ENCODE measurements around the gene TPP1. TPM values are rescaled to one million over a fixed set of nuclear protein-coding genes. Genes with fewer than 3 reads are reported as not detected.

The TPP1 gene
- total RNA-seq, 3 donors from 2014 or later, result 27.2 to 71.4 (median 38.2) TPM

GRCh38 chr11:6663794-6664469 is 44.7 kb upstream of the TPP1 start:
- TF ChIP-seq, protein P1, sequence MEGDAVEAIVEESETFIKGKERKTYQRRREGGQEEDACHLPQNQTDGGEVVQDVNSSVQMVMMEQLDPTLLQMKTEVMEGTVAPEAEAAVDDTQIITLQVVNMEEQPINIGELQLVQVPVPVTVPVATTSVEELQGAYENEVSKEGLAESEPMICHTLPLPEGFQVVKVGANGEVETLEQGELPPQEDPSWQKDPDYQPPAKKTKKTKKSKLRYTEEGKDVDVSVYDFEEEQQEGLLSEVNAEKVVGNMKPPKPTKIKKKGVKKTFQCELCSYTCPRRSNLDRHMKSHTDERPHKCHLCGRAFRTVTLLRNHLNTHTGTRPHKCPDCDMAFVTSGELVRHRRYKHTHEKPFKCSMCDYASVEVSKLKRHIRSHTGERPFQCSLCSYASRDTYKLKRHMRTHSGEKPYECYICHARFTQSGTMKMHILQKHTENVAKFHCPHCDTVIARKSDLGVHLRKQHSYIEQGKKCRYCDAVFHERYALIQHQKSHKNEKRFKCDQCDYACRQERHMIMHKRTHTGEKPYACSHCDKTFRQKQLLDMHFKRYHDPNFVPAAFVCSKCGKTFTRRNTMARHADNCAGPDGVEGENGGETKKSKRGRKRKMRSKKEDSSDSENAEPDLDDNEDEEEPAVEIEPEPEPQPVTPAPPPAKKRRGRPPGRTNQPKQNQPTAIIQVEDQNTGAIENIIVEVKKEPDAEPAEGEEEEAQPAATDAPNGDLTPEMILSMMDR (IDR thresholded peaks at IDR 0.05), result no peak
- TF ChIP-seq POLR2AphosphoS5 (IDR thresholded peaks at IDR 0.05) (no peak), POLR2A (IDR thresholded peaks at IDR 0.05) (no peak)
- no peaks in the 10 kb centered on the region for H3K4me1 ChIP-seq
- no peak overlapping the region for H3K27ac ChIP-seq
- H3K4me3 ChIP-seq, result no peak overlapping the region
- H3K36me3 ChIP-seq, result no peaks in the 10 kb centered on the region
- no peaks in the 10 kb centered on the region for H3K9me3 ChIP-seq
- no peaks in the 10 kb centered on the region for H3K27me3 ChIP-seq
- intact Hi-C loops (cut with DNase I; ENCODE audit: low total_unique reads), result no loop called here
- DNase-seq (ENCODE audit: low spot score in 2 of 2), result no peak

GRCh38 chr11:6660712-6661111 is 41.5 kb upstream of the TPP1 start:
- H3K9me3 ChIP-seq, result no peaks in the 10 kb centered on the region
- DNase-seq (ENCODE audit: low spot score in 2 of 2), result no peak
- no peak overlapping the region for H3K4me3 ChIP-seq
- no peak overlapping the region for H3K27ac ChIP-seq
- no peaks in the 10 kb centered on the region for H3K4me1 ChIP-seq
- TF ChIP-seq, protein P1 (IDR thresholded peaks at IDR 0.05), result no peak
- no peaks in the 10 kb centered on the region for H3K27me3 ChIP-seq
- no peaks in the 10 kb centered on the region for H3K36me3 ChIP-seq
- intact Hi-C loops (cut with DNase I; ENCODE audit: low total_unique reads), result no loop called here

GRCh38 chr11:6658647-6659046 is 39.4 kb upstream of the TPP1 start:
- Histone ChIP-seq H3K27me3 (no peaks in the 10 kb centered on the region), H3K9me3 (no peaks in the 10 kb centered on the region), H3K27ac (no peak overlapping the region), H3K4me1 (no peaks in the 10 kb centered on the region), H3K4me3 (no peak overlapping the region), H3K36me3 (no peaks in the 10 kb centered on the region)
- TF ChIP-seq, protein P1 (IDR thresholded peaks at IDR 0.05), result no peak
- no peak for TF ChIP-seq POLR2A (IDR thresholded peaks at IDR 0.05)
- TF ChIP-seq POLR2AphosphoS5 (IDR thresholded peaks at IDR 0.05), result no peak
- DNase-seq (ENCODE audit: low spot score in 2 of 2), result no peak
- intact Hi-C loops (cut with DNase I; ENCODE audit: low total_unique reads), result no loop called here

DNA sequence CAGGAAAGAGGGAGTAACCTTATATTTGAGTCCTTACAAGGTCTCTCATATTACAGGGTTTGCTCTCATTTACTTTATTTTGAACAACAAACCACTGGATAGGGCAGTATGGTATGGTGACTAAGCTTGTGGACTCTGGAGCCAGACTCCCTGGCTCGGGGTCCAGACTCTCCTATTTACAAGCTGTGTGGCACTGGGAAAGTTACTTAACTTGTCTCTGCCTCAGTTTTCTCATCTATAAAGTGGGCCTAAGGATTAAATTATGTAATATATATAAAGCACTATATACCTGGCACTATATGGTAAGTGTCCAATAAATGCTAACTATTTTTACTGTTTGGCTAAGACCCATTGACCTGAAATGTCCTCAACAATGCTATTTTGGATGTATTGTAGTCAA is 38.1 kb upstream of the TPP1 start:
- DNase-seq (ENCODE audit: low spot score in 2 of 2), result no peak
- intact Hi-C loops (cut with DNase I; ENCODE audit: low total_unique reads), result no loop called here
- H3K36me3 ChIP-seq, result no peaks in the 10 kb centered on the region
- H3K27me3 ChIP-seq, result no peaks in the 10 kb centered on the region
- TF ChIP-seq POLR2A (IDR thresholded peaks at IDR 0.05), result no peak
- H3K4me1 ChIP-seq, result no peaks in the 10 kb centered on the region
- no peak overlapping the region for H3K27ac ChIP-seq
- no peak overlapping the region for H3K4me3 ChIP-seq
- H3K9me3 ChIP-seq, result no peaks in the 10 kb centered on the region

DNA sequence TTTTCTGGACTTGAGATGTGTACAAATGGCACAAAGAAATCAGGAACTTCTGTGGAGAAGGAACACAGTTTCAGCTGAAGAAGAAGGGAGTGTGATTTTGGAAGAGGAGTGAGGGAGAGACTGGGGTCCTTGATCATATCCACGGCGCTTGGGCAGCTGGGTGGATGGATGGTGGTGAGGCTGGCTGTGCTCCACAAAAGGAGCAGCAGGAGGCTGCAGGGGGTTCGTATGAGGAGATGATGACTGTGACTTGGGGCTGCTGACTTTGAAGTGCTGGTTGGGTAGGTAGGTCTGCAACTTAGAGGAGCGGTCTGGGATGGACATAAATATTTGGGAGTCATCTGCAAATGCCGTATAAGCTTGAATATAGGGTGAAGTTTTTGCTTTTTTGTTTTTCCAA is 37.7 kb upstream of the TPP1 start:
- no peaks in the 10 kb centered on the region for H3K36me3 ChIP-seq
- H3K27me3 ChIP-seq, result no peaks in the 10 kb centered on the region
- H3K27ac ChIP-seq, result peak overlapping the region in 1 of 2 donors; percentile 19
- no peaks in the 10 kb centered on the region for H3K9me3 ChIP-seq
- H3K4me3 ChIP-seq, result no peak overlapping the region
- no peak for DNase-seq (ENCODE audit: low spot score in 2 of 2)
- intact Hi-C loops (cut with DNase I; ENCODE audit: low total_unique reads), result no loop called here
- H3K4me1 ChIP-seq, result no peaks in the 10 kb centered on the region
- TF ChIP-seq, protein P1 (IDR thresholded peaks at IDR 0.05), result no peak
- TF ChIP-seq POLR2AphosphoS5 (IDR thresholded peaks at IDR 0.05) (no peak), POLR2A (IDR thresholded peaks at IDR 0.05) (no peak)

DNA sequence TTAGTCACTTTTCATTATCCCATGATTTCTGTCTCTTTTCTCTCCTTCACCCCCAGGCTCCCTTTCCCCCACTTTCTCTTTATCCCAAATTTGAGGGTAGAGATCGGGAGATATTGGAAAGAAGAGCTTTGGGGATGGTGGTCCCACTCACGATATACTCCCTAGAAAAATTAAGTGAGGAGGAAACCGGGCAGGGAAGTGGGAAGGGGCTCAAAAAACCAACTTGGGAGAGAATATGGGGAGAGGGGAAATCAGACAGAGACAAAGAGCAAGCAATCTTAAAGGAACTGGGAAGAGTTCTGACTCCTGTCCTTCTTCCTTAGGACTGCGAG is 37.3 kb upstream of the TPP1 start:
- TF ChIP-seq, protein P1 (IDR thresholded peaks at IDR 0.05), result no peak
- TF ChIP-seq POLR2AphosphoS5 (IDR thresholded peaks at IDR 0.05), result no peak
- TF ChIP-seq POLR2A (IDR thresholded peaks at IDR 0.05), result no peak
- Histone ChIP-seq H3K27ac (peak overlapping the region; percentile 19 to 48), H3K36me3 (no peaks in the 10 kb centered on the region), H3K27me3 (no peaks in the 10 kb centered on the region), H3K9me3 (no peaks in the 10 kb centered on the region), H3K4me1 (no peaks in the 10 kb centered on the region), H3K4me3 (peak overlapping the region in 2 of 3 donors; percentile 59 to 85)
- no peak for DNase-seq (ENCODE audit: low spot score in 2 of 2)
- intact Hi-C loops (cut with DNase I; ENCODE audit: low total_unique reads), result no loop called here

Data from breast epithelium (tissue), 4 donors.